GM19238 (cell line): Measurements from ENCODE around the gene PHLDA2.

Experiments used
- DNase-seq: peaks from one replicate; pipeline ENCODE4 v3.0.0; 2011; ENCODE audit warnings: low spot score; ENCODE audit not compliant: insufficient read length

Gene PHLDA2

DNA sequence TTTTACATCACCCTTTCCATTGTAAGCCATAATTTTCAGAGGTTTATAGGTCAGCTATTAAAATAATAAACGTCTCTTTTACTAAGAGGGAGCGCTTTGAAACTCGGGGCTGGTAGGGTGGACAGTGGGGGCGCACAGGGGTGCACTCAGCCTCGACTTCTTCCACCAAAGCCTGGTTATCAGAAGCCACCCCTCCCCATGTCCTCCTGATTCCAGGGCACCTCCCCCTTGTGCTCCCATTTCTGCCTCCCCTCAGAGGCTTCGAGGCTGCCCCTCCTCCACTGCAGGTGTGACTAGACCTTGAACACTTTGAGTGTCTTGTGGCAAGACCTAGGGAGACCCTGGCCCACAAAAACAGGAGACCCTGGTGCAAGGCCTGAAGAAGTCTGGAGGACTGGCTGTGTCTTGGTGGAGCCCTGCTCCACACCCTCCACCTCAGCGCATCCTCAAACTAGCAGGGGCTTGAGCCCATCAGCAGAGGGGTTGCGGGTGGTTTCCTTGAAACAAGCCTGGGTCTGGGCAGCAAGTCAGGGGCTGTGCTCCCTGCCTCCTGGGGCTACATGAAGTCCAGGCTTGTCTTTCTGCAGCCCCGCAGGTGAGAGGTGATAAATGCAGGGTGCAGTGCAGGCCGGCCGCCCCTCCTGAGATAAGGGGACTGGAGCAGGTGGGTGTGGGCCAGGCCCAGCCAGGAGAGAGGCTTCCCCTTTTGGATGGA, 46.7 kb downstream of the PHLDA2 start:
- no peak for DNase-seq

DNA sequence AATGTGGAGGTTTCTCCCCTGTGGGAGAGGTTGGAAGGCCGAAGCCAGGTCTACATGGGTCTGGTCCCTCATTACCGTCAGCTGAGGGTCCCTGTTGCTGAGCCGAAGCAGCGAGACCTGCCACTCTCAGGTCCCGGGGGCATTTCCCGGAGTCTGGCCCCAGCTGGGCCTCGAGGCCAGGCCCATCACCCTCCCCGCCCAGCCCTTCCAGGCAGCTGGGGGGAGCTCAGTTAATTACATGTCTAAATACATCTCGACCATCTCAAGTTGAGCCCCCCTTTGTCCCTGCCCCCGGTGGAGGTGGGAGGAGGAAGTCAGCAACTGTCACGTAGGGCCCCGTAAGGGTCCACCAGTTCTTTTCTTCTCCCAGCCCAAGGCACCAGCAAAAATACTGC, 47.2 kb downstream of the PHLDA2 start:
- DNase-seq: no peak

DNA sequence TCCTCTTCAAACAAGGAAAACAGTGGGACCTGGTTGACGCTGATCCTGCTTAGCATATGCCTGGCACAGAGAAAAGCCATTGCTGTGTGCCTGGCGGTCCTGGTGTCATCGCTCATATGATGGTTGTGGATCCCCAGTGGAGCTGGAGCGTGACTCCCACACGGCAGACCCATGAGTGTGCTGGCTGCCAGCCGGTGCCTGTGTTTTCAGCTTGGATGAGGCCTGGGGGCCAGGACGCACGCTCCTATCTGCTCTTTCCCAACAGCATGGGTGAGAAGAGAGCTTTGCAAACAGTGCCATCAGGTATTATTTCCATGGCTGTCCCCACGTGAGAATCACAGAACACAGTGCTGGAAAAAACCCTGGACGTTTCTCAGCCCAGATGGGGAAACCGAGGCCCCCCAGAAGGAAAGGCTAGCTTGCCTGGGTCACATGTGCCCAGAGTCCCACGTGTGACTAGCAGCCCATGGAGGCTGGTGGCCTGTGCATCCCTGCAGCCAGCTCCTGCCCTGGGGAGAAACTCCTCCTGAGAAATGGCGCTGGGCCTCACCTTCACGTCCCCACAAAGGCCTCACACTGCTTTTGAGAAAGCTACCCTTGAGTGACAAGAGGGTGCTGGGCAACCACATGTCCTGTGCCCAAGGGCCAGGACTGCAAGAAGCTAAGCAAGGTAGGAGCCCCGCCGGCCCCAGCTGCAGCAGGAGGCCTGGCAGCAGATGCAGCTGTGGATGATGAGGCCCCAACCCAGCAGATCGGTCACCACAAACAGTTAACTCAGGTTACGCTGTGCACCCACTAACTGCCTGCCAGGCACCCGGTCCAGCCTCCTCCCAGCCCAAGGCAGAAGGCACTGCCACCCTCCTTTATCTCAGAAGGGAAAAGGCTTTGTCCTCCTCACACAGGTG, 47.9 kb downstream of the PHLDA2 start:
- no peak for DNase-seq

DNA sequence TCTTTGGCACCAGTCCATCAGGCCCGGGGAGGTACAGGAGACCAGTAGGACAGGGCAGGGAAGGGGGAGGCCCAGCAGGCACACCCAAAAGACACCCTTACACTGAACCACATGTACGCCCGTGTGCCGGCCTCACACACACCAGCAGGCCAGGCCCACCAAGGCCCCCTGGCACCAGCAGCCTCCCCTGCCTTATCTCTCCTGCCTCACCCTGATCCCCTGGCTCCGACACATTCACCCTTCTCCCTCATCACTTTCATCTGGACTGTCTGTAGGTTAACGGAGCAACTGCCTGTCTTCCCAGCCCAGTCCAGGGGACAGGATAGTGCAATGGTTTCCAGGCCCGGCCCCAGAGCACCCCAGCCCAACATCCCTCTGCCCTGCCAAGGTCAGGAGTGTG, 48.6 kb downstream of the PHLDA2 start:
- no peak for DNase-seq

DNA sequence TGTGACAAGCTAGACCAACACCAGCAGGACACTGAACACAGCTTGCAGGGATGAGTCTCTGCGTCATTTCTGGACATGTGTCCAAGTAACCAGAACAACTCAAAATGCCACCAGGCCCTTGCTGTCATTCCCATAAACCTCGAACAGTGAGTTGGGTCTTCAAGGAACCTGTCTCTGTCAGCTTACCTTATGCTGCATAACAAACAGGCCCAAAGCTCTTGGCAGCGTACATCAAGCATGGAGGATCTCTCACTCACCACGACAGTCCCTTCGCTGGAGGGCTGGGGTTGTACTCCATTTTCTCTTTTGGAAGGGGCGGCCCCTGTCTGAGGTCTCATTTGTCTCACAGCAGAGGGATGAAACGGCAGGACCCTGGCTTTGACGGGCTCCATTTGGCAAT, 50.4 kb downstream of the PHLDA2 start:
- DNase-seq: no peak
